NCI-H2081 treated with DMSO at 0.1 percent for 48 hours (cell line): Measurements from ENCODE around the gene PRF1.
"Not testable (repeated sequence)": the region's sequence is repeated elsewhere in the genome, so short reads cannot be mapped to it uniquely, and the experiment has no call there.

Experiments used
- DNase-seq: peaks from one replicate; lab custom pipeline; 2025; lab: John Stamatoyannopoulos, UW

The PRF1 gene

GRCh38 chr10:70602665-70603448 lies at the start of gene PRF1:
TSS of gene PRF1 (minus strand) at chr10:70602741. CDS start at chr10:70600902, 1,839 bp downstream.
- no peak for DNase-seq

DNA sequence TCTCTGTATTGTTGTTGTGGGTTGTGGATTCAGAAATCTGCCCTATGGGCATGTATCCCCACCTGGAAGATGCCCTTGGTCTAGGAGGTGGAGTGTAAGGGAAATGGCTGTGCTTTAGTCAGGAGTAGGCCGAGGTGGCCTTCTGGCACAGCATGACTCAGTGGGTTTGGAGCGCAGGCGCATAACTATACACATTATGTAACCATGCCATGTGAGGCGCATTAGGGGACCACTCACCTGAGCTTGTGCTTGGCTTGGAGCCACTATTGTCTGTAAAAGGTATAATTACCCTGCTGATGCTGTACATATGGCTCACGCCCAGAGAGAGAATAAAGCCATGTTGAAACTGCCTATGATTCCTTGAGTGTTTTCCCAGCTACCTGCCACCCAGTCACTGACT lies 49.1 kb upstream of the PRF1 start:
- DNase-seq, result no peak

DNA sequence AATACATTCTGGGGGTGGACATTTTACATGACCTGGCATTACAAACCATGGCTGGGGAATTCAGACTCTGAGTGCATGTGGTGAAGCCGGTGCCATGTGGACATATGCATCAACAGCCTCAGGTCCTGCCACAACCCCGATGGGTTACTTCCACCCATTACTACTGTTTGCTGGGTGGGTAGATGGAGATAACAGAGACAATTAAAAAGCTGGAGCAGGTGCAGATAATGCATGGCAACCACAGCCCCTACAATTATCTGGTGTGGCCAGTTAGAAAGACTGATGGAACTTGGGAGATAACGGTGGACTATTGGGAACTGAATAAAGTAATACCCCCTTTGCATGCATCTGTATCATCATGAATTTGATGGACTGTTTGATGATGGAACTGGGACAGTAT lies 48.2 kb upstream of the PRF1 start:
- DNase-seq, result no peak

- DNase-seq, result no peak
These were observed 47.6 kb upstream of the PRF1 start for GRCh38 chr10:70650104-70650503.

GRCh38 chr10:70649526-70649925 lies 47.0 kb upstream of the PRF1 start:
- no peak for DNase-seq

GRCh38 chr10:70648427-70648826 lies 45.9 kb upstream of the PRF1 start:
- DNase-seq, result no peak

- no peak for DNase-seq
These were observed 44.5 kb upstream of the PRF1 start for GRCh38 chr10:70647086-70647485.

- DNase-seq, result not testable (repeated sequence)
These were observed 42.4 kb upstream of the PRF1 start for GRCh38 chr10:70644959-70645358.

DNA sequence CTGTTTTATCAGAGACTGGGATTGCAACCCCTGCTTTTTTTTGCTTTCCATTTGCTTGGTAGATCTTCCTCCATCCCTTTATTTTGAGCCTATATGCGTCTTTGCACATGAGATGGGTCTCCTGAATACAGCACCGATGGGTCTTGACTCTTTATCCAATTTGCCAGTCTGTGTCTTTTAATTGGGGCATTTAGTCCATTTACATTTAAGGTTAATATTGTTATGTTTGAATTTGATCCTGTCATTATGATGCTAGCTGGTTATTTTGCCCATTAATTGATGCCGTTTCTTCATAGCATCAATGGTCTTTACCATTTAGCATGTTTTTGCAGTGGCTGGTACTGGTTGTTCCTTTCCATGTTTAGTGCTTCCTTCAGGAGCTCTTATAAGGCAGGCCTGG lies 40.7 kb upstream of the PRF1 start:
- DNase-seq, result not testable (repeated sequence)

- DNase-seq, result not testable (repeated sequence)
These were observed 37.3 kb upstream of the PRF1 start for GRCh38 chr10:70639640-70640383.

GRCh38 chr10:70634515-70634914 lies 32.0 kb upstream of the PRF1 start:
- not testable (repeated sequence) for DNase-seq

DNA sequence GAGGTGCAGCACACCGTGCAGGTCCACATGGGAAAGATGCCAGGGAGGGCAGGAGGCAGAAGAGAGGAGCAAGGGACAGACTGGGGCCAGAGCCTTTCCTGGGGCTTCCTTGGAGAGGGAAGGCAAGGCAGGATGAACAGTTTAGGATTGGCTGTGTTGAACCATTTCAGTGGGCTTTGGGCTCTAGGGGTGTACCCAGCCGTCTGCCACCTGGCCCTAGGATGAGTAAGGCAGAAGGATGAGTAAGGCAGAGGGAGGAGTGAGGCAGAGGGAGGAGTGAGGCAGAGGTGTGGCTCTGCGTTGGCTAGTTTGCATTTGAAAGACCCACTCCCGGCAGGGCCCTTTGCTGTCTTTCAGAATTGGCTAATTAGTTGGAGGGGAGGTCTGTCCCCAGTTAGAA lies 31.5 kb upstream of the PRF1 start:
- no peak for DNase-seq

DNA sequence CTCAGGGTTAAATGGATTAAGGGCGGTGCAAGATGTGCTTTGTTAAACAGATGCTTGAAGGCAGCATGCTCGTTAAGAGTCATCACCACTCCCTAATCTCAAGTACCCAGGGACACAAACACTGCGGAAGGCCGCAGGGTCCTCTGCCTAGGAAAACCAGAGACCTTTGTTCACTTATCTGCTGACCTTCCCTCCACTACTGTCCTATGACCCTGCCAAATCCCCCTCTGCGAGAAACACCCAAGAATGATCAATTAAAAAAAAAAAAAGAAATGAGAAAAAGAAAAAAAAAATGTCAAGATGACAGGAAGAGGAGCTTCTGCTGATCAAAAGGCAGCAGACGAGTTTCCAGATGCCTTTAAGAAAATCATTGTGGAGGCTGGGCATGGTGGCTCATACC lies 29.2 kb upstream of the PRF1 start:
- DNase-seq, result not testable (repeated sequence)

- DNase-seq, result no peak
These were observed 26.8 kb upstream of the PRF1 start for GRCh38 chr10:70629338-70629737.

DNA sequence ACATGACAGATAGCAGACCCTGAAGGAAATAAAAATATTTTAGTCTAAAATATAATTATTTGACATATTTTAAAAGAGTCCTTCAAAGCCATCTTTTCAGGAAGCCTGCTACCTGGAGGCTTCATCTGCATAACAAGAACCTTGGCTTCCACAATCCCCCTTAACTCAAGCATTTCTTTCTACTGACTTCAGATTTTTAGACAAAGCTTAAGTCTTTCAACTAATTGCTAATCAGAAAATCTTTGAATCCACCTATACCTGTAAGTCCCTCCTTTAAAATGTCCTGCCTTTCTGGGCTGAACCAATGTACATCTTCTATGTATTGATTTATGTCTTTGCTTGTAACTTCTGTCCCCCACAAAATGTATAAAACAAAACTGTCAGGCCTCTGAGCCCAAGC lies 23.5 kb upstream of the PRF1 start:
- no peak for DNase-seq

- no peak for DNase-seq
These were observed 20.7 kb upstream of the PRF1 start for GRCh38 chr10:70622981-70623844.

GRCh38 chr10:70622541-70622940 lies 20.0 kb upstream of the PRF1 start:
- DNase-seq, result no peak

GRCh38 chr10:70621503-70622078 lies 19.1 kb upstream of the PRF1 start:
- no peak for DNase-seq

DNA sequence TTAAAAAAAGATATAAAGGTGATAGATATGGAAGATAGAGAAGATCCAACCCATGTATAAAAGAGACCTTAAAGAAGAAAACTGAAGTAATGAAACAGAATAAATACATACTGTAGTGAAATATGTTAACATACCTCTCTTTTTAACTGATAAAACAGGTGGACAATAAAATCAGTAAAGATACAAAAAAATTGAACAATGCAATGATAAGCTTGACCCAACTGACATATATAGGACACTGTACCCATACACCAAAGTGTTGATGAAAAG lies 17.4 kb upstream of the PRF1 start:
- DNase-seq, result no peak

DNA sequence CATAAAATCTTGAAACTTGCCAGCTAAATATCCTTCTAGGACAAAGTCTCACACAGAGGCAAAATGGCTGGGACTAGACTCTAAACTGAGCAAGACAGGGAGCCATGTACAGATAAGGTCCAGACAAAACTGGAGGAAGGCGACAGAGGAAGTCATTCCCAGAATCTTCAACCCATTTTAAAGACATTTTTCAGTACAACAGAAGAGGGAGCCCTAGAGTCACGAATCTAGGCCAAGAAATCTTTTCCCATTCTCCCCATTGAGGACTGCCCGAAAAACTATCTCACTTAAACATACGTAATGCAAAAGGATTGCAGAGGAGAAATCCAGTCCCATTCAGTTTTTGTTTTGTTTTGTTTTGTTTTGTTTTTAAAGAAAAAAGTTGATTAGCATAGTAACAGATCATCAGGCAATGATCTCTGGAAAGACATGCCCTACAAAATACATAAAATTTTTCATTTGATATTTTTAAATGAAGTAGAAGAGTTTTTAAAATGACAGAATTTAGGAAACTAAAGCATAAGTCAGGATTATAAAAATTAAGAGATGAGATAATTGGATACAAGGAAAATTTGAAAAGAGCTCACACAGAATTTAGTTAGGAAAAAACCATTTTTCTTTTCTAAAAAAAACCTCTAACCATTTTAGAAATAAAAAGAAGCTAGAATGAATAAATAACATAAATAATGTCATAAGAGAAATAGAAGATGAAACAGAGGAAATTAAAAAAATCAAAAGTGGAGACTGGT lies 16.9 kb upstream of the PRF1 start:
- DNase-seq, result no peak

DNA sequence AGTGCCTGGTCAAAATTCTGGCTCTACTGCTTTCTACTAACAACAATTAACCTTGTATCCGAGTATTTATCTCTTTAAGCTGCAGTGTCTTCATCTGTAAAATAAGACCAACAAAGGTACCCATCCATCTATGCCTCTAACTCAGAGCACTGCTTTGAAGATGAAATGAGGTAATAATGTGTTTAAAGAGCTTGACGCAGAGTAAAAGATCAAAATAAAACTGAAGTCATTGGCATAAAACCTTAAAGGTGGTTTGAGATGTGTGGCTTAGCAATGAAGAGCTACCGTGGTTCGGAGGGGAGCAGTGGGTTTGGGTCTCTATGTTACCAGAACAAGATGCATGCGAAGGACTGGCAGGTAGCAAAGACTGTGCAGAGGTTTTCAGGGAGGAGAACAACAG lies 16.1 kb upstream of the PRF1 start:
- no peak for DNase-seq
